PC-9 (cell line): ENCODE data around the gene ADIPOR2.

Experiments
- EZH2 ChIP-seq: fragments of 200-600 bp; sonication (generic); IDR thresholded peaks from 2 replicates; pipeline ENCODE4 v1.8.0; 2017; ENCODE audit warnings: antibody characterized with exemption, low read depth
- TF ChIP-seq, protein P1 (sequence below): fragments of 200-600 bp; sonication (generic); conservative IDR thresholded peaks from 2 replicates; pipeline ENCODE4 v1.6.1; 2017; ENCODE audit warnings: mixed run types, antibody characterized with exemption, mild to moderate bottlenecking, moderate library complexity

DNA sequence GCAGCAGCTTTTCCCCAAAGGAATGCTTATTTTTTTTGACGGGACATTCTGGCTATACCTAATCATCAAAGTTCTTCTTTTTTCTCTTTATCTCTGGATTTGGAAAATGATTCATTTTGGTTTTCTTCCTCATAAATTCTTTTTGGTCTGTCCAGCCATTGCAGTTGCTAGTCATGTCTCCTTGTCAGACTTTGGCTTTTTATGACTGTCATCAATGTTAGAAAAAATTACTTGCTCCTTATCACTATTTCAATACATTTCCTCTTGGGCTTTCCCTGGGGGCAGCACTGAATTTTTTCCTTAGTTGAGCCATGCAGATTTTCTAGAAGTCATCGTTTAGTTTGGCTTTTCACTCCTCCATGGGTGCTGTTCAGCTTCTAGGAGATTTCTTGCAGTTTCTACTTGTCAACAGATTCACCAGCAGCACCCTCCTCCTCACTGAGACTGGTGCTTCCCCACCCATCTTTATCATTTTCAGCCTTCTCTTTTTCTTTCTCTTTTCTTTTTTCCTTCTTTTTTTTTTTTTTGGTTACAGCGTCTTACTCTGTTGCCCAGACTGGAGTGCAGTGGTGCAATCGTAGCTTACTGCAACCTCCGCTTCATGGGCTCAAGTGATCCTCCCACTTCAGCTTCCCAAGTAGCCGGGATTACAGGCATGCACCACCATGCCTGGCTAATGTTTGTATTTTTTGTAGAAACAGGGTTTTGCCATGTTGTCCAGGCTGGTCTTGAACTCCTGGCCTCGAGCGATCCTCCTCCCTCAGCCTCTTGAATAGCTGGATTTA lies 5.2 kb downstream of the ADIPOR2 start:
- TF ChIP-seq, protein P1, sequence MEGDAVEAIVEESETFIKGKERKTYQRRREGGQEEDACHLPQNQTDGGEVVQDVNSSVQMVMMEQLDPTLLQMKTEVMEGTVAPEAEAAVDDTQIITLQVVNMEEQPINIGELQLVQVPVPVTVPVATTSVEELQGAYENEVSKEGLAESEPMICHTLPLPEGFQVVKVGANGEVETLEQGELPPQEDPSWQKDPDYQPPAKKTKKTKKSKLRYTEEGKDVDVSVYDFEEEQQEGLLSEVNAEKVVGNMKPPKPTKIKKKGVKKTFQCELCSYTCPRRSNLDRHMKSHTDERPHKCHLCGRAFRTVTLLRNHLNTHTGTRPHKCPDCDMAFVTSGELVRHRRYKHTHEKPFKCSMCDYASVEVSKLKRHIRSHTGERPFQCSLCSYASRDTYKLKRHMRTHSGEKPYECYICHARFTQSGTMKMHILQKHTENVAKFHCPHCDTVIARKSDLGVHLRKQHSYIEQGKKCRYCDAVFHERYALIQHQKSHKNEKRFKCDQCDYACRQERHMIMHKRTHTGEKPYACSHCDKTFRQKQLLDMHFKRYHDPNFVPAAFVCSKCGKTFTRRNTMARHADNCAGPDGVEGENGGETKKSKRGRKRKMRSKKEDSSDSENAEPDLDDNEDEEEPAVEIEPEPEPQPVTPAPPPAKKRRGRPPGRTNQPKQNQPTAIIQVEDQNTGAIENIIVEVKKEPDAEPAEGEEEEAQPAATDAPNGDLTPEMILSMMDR: no peak
- no peak for TF ChIP-seq EZH2
